H1 (cell line): ENCODE results near the gene MPRIP. TPM values are rescaled to one million over a fixed set of nuclear protein-coding genes. Genes with fewer than 3 reads are reported as not detected.

ENCODE experiments used
- SIX5 ChIP-seq: IDR thresholded peaks from 2 replicates; pipeline ENCODE4 v1.6.1; 2011; ENCODE audit warnings: mild to moderate bottlenecking, low read depth, low read length
- TCF12 ChIP-seq: IDR thresholded peaks from 2 replicates; pipeline ENCODE4 v1.6.1; 2011; ENCODE audit warnings: low read depth, mild to moderate bottlenecking, low read length
- YY1 ChIP-seq: IDR thresholded peaks from 2 replicates; pipeline ENCODE4 v1.6.1; 2011; ENCODE audit warnings: low read depth, mild to moderate bottlenecking, low read length
- polyA plus RNA-seq, 7 experiments: library from polyadenylated mRNA; depleted of rRNA in 3 of 7; stranded (reverse) in 5 of 7; unstranded in 2 of 7; fragments of >200 nt in 5 of 7; fragments of 200-250 nt in 2 of 7; gene quantifications; 1 replicate in 5 of 7; 2 replicates in 1 of 7; 4 replicates in 1 of 7; pipeline versions ENCODE4 v1.2.1 to v1.2.3, GENCODE V29; 2011 to 2013; ENCODE audit warnings: missing spikeins in 2 of 7, mixed read lengths in 2 of 7
- total RNA-seq: library from RNA; stranded (reverse); fragmentation: NEBNext Ultra II Directional; extraction: Animal tissue kit (Norgen Biotek cat#: 25700); gene quantifications from 2 replicates; pipeline ENCODE4 v1.2.1, GENCODE V29; 2021
- TF ChIP-seq, protein P1 (sequence below): fragments of 300-600 bp; sonication (generic); IDR thresholded peaks from 2 replicates; pipeline ENCODE4 v1.7.1; 2012; ENCODE audit warnings: low read length, moderate library complexity, mild to moderate bottlenecking, inconsistent platforms; ENCODE audit not compliant: insufficient replicate concordance

The MPRIP gene
- total and polyA plus RNA-seq, 2 of the 8 experiments (the other 6 are each of a cell fraction or from before 2014, with no cell fraction given): 48.6 to 146 TPM

DNA sequence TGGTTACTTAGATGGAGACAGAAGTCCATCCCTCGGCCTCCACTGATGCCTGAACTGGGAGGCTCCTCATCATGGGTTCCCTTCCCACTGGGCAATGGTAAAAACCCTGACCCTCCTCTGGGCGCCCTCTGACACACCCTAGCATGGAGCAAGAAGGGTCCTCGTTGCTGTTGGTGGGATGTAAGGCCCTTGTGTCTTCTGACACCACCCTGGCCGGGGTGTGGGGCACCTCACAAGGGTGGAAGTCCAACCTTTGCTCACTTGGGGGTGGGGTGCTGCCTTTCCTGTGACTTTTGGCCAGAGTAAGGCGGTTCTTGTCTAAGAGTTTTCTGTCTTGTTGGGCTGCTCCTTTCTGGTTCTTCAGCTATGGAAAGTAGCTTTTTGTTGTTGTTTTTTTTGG lies 28.7 kb downstream of the MPRIP start (continued):
- TF ChIP-seq, protein P1, sequence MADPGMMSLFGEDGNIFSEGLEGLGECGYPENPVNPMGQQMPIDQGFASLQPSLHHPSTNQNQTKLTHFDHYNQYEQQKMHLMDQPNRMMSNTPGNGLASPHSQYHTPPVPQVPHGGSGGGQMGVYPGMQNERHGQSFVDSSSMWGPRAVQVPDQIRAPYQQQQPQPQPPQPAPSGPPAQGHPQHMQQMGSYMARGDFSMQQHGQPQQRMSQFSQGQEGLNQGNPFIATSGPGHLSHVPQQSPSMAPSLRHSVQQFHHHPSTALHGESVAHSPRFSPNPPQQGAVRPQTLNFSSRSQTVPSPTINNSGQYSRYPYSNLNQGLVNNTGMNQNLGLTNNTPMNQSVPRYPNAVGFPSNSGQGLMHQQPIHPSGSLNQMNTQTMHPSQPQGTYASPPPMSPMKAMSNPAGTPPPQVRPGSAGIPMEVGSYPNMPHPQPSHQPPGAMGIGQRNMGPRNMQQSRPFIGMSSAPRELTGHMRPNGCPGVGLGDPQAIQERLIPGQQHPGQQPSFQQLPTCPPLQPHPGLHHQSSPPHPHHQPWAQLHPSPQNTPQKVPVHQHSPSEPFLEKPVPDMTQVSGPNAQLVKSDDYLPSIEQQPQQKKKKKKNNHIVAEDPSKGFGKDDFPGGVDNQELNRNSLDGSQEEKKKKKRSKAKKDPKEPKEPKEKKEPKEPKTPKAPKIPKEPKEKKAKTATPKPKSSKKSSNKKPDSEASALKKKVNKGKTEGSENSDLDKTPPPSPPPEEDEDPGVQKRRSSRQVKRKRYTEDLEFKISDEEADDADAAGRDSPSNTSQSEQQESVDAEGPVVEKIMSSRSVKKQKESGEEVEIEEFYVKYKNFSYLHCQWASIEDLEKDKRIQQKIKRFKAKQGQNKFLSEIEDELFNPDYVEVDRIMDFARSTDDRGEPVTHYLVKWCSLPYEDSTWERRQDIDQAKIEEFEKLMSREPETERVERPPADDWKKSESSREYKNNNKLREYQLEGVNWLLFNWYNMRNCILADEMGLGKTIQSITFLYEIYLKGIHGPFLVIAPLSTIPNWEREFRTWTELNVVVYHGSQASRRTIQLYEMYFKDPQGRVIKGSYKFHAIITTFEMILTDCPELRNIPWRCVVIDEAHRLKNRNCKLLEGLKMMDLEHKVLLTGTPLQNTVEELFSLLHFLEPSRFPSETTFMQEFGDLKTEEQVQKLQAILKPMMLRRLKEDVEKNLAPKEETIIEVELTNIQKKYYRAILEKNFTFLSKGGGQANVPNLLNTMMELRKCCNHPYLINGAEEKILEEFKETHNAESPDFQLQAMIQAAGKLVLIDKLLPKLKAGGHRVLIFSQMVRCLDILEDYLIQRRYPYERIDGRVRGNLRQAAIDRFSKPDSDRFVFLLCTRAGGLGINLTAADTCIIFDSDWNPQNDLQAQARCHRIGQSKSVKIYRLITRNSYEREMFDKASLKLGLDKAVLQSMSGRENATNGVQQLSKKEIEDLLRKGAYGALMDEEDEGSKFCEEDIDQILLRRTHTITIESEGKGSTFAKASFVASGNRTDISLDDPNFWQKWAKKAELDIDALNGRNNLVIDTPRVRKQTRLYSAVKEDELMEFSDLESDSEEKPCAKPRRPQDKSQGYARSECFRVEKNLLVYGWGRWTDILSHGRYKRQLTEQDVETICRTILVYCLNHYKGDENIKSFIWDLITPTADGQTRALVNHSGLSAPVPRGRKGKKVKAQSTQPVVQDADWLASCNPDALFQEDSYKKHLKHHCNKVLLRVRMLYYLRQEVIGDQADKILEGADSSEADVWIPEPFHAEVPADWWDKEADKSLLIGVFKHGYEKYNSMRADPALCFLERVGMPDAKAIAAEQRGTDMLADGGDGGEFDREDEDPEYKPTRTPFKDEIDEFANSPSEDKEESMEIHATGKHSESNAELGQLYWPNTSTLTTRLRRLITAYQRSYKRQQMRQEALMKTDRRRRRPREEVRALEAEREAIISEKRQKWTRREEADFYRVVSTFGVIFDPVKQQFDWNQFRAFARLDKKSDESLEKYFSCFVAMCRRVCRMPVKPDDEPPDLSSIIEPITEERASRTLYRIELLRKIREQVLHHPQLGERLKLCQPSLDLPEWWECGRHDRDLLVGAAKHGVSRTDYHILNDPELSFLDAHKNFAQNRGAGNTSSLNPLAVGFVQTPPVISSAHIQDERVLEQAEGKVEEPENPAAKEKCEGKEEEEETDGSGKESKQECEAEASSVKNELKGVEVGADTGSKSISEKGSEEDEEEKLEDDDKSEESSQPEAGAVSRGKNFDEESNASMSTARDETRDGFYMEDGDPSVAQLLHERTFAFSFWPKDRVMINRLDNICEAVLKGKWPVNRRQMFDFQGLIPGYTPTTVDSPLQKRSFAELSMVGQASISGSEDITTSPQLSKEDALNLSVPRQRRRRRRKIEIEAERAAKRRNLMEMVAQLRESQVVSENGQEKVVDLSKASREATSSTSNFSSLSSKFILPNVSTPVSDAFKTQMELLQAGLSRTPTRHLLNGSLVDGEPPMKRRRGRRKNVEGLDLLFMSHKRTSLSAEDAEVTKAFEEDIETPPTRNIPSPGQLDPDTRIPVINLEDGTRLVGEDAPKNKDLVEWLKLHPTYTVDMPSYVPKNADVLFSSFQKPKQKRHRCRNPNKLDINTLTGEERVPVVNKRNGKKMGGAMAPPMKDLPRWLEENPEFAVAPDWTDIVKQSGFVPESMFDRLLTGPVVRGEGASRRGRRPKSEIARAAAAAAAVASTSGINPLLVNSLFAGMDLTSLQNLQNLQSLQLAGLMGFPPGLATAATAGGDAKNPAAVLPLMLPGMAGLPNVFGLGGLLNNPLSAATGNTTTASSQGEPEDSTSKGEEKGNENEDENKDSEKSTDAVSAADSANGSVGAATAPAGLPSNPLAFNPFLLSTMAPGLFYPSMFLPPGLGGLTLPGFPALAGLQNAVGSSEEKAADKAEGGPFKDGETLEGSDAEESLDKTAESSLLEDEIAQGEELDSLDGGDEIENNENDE: no peak
- TF ChIP-seq YY1 (no peak), SIX5 (no peak), TCF12 (no peak)
